Activated CD4-positive, alpha-beta T cell treated with anti-CD3 and anti-CD28 coated beads, Interleukin-2, amount 50 U/mL, for 4 hours (primary cell): Measurements from ENCODE around the gene ANO1.

Experiments
- DNase-seq, 2 experiments: peaks; one replicate each; pipeline ENCODE4 v3.0.0-alpha.2; 2020

The ANO1 gene

DNA sequence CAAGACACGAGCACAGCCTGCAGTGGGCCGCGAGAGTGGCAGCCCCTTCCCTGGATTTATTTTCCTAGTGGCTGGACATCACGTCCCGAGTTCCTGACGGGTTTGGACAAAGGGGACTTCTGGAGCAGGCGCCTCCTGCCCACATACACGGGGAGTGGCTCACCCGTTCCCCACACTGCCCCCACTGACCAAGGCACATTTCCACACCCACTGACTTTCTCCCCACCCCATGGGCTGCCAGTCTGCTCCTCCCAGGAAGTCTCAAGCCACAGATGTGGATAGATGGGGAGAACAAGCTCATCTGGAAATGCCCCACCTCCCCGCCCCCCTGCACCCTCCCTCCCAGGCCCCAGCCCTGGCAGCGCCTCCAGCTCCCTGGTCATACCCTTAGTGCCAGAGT lies 91.0 kb downstream of the ANO1 start:
- no peak for DNase-seq

DNA sequence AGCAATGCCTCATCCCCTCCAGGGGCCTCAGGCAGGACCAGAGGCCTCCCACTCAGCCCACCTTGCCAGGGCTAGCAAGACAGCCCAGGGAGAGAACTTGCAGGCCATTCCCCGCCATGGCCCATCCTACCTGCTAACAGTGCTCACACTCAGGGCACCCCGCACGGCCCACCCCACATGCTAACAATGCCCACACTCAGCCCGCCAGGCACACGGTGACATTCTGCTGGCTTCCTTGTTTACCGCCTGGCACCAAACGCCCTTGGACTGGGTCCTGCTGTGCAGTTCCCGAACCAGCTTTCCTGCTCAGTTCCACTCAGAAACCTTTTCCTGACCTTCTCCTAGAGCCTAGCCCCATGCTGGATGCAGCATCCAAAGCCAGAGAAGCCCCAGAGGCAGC lies 91.5 kb downstream of the ANO1 start:
- DNase-seq, result no peak

DNA sequence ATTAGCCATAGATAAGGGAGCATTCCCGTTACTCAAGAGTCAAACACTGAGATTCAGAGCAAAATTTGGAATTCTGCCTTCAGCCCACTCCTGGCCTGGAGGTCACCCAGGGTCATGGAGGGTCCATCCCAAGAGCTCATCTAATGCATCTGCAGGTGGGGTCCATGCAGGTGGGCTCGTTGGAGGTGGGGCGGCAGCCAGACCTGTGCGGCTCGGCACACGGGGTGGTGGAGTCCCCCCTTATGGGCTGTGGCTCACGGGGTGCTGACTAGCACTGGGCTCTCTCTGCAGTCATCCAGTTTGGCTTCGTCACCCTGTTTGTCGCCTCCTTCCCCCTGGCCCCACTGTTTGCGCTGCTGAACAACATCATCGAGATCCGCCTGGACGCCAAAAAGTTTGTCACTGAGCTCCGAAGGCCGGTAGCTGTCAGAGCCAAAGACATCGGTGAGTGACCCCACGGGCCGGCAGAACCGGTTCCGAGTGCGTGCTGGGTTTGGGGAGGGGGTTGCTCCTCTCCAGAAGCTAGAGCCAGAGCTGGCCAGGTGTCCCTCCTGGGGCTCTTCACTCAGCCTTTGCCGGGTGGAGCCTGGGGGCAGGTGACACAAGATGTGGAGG lies 92.6 kb downstream of the ANO1 start:
- DNase-seq, result no peak

DNA sequence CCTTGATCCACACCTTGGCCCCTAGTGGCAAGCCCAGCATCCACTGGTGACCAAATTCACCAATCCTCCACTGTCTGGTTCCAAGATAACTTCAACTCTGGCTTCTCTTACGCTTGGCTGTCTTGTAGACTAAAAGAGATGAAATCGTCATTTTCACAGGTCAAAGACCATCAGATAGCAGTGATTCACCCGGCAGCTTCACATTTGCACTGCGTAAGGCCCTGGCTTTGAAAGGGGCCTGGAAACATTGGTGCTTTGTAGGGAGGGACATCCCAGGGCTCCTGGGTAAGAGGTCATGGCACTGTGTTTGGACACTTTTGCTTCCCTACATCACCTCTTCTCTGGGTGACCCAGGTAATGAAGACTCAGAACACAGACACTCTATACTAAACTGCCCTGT lies 94.9 kb downstream of the ANO1 start:
- DNase-seq, result no peak

DNA sequence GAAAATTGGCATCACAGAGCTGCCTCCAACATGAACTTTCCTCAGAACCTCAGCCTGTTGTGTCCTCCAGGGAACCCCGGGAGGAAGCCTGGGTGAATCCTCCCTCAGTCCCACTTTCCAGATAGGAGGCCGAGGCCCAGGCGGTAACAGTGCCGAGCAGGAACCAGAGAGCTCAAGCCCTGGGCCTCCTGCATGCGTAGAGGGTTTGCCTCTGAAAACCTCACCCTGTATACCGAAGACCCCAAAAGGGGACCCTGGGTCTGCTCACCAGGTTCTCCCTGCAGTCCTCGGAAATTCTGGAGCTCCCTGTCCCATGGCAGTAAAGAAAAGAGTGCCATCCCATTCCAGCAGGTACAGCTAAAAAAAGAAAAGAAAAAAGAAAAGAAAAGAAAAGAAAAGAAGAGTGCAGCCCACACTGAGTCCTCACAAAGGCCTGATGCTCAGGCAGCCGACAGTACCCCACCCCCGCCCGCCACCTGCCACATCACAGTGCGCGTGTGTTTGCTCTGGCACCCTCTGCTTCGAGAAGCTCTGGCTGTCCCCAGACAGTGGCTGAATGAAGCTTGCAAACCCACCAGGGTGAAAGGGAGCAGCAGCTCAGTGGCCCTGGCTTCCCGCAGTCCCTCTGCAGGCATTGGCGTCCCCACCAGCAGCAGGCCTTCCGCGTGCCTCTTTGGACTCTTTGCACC lies 96.6 kb downstream of the ANO1 start:
- no peak for DNase-seq

DNA sequence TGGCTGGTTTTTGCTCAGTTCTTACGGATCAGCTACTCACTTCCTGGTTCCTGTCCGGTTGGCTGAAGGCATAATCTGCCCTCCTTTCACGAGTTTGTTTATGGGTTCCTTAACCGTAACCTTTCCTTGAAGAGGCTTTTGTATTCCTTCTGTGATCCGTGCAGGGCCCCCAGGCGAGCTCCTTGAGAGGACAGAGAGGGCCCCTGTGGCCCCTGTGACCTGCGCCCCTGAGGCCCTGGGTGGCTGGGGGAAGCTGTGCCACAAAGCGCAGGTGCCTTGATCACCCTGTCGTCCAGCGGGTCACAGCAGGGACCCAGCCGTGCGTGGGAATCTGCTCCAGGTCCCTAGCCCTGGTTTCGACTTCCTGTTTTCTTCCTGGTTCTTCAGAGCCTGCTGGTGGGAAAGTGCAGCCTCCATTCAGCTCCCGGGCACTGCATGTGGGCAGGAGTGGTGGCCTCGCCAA lies 97.2 kb downstream of the ANO1 start:
- DNase-seq, result no peak

DNA sequence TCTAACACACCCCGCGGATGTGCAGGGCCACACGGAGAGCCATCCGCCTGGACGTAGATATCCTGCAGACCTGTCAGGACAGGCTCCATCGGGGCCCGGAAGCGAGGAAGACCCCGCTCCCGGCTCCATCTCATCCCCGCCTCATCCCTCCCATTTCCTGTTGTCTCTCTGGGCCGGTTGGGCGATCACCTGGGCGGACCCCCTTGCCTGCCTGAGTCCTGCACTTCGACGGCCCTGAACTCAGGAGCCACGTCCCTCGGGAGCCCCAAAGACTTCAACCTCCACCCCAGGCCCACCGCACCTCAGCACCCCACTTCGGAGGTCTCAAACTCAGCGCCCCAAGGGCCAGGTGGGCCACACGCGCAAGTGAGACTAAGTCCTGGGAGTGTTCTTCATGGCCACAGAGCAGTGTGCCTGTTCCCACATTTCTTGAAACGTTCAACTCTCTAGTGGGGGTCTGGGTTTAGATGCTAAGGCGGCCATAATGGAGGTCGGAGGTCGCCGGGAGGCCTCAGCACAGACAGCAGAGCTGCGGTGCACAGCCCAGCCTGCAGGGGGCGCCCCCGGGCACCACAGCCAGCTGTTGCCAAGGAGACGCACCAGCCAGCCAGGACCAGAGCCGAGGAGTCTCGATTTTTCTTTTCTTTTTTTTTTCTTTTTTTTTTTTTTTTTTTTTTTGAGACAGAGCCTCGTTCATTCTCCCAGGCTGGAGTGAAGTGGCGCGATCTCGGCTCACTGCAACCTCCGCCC lies 99.0 kb downstream of the ANO1 start:
- peak; percentile 33 to 35 for DNase-seq

DNA sequence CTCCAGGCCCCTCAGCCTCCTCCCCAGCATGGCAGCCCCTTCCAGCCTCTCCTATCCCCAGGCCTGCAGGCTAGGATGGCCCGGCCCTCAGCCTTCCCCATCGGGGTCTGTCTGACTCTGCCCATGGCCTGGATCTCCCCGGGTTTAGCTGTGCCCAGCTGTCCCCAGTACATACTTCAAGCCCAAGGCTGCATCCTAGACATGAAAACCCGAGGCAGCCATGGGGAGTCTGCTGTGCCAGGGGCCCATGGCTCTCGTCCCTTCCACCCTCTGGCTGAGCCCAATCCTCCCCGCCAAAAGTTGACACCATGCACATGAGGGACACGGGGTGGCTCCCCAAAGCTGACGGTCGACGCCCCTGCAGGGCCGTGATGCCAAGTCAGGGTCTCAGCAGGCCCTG lies 102.8 kb downstream of the ANO1 start:
- no peak for DNase-seq

DNA sequence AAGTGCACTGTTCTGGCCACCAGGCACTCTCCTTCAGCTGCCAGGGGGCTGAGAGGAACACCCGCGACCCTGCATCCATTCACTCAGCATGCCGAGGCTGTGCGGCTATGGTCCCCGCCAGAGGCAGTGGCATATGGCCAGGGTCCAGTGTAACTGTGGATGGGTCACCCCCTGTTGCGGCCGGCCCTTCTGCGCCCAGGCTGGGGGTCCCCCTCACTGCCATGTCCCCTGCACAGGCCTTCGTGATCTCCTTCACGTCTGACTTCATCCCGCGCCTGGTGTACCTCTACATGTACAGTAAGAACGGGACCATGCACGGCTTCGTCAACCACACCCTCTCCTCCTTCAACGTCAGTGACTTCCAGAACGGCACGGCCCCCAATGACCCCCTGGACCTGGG lies 104.1 kb downstream of the ANO1 start:
- no peak for DNase-seq

DNA sequence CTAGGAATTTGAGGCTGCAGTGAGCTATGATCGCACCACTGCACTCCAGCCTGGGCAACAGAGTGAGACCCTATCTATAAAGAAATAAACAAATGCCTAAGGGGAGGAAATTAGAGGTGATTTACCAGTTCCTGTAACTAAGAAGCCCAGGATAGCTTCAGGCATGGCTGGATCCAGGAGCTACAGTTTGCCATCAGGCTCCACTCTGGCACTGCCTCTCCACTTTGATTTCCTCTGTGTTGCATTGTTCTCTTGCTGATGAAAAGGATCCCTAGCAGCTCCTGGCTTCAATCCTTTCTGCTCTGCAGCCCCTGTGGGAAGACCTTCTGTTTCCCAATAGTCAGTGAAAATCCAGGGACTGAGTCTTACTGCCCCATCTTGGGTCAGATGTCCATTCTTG lies 104.9 kb downstream of the ANO1 start:
- no peak for DNase-seq

DNA sequence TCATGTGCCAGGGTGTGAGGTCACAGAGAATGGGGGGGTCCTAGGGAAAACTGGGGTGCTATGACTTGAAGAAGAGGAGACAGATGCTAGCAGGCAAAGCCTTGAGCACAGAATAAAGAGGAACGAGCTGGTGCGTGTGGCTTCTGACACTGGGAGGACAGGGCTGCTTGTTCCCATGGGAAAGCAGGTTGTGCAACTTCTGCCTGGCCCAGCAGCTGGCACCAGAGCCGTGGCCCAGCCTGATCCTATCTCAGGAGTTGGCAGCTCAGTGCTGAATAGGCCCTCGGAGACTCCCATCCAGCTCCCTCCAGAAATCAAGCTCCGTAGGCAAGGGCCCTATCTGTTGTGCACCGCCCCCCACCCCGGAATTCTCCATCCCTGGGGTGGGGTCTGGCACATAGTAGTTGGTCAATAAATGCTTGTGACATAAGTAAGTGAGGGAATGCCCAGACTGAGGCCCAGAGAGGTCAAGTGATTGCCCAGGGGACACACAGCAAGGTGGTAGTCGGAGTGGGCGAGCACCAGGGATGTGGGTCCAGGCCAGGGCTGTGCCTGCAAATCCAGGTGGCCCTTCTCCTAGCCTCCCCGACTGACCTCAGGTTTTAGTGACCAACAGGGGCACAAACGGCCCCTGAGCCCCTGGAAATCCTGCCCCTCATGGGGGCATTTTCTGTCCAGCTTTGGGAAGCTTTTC lies 105.5 kb downstream of the ANO1 start:
- no peak for DNase-seq

DNA sequence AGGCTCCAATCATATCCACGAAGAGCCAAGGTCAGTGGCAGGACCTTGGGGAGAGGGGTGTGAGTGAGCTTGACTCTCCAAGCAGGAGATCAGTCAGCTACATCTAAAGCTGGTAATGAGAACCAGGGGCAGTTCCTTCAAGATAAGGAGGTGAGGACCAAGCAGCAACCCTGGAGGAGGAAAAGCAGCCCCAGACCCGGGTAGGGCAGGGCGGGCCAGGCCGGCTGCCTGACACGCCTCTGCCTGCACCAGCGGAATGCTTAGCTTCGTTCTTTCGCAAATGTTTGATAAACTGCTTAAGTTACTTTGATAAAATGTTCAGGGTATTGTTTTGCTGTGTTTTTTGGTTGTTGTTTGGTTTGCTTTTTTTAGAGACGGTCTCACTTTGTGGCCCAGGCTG lies 106.3 kb downstream of the ANO1 start:
- DNase-seq, result no peak

DNA sequence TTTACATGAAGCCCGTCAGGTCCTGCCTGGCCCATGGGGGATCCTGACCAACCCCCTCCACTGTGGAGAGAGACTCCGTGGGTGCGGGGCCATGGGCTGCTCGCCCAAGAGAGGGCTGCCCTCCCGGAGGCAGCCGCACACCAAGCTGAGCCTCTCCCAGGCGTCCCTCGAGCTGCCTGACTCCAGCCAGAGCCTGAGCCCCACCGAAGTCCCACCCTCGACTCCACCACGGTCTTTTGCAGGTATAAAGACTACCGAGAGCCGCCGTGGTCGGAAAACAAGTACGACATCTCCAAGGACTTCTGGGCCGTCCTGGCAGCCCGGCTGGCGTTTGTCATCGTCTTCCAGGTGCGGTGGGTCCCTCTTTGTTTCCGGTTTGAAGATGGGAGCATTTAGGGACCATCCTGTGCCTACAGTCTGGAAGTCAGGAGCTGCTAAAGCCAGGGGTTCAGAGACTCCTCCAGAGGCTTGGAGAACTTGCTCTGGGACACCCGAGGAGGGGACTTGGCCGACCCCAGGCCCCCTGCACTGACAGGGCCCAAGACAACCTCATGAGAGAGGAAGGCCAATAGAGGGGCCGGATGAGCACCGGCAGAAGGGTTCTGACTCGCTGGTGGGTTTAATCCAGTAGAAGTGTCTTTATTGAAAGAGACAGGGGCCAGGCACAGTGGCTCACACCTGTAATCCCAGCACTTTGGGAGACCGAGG lies 107.4 kb downstream of the ANO1 start:
- no peak for DNase-seq

DNA sequence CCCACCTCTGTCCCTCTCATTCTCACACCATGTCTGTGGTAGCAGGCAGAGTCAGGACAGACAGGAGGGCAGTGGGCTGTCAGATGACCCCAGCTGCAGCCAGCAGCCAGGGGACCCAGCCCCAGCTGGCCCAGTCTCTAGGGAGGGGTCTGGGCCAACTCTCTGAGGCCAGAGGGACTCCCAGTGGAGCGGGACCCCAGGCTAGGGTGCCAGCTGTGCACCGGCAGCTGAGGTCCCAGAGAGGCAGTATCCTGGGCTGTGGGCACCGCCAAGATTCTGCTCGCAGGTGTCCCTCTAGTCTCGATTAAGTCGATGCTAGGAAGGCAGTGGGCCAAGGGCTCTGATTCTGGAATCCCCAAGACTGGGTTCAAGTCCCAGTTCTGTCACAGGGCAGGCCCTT lies 108.3 kb downstream of the ANO1 start:
- no peak for DNase-seq

DNA sequence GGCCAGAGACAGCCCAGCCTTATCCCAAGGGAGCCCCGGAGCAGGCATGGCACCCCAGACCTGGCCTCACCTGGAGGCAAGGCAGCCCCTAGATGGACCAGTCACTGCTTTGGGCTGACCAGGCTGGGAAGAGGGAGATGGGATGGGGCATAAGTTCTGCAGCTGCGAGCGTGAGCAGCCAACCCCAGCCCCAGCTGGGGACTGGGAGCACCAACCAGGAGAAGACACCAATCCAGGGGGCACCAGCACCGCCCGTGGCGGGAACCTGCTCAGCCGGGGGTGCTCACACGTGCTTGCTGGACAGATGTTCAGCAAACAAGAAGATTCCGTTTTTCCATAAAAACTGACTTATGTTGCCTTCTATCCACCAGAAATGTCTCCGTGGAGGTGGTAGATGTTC lies 108.8 kb downstream of the ANO1 start:
- no peak for DNase-seq

DNA sequence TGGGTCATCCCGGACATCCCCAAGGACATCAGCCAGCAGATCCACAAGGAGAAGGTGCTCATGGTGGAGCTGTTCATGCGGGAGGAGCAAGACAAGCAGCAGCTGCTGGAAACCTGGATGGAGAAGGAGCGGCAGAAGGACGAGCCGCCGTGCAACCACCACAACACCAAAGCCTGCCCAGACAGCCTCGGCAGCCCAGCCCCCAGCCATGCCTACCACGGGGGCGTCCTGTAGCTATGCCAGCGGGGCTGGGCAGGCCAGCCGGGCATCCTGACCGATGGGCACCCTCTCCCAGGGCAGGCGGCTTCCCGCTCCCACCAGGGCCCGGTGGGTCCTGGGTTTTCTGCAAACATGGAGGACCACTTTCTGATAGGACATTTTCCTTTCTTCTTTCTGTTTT lies 109.7 kb downstream of the ANO1 start:
- no peak for DNase-seq

DNA sequence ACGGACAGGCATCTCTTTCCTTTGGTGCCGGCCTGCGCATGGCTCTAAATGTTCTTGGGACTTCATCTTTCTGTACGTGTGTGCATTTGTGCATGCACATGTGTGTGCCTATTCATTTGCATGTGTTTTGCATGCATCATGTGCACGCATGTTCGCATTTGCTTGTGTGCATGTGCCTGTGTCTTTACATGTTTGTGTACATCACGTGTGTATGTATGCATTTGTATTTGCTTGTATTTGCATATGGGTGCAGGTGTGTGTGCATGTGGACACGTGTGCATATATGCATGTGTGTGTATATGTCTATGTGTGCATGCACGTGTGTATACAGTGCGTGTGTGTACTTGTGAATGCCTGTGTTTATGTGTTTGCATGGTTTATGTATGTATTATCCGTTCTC lies 111.5 kb downstream of the ANO1 start:
- no peak for DNase-seq

DNA sequence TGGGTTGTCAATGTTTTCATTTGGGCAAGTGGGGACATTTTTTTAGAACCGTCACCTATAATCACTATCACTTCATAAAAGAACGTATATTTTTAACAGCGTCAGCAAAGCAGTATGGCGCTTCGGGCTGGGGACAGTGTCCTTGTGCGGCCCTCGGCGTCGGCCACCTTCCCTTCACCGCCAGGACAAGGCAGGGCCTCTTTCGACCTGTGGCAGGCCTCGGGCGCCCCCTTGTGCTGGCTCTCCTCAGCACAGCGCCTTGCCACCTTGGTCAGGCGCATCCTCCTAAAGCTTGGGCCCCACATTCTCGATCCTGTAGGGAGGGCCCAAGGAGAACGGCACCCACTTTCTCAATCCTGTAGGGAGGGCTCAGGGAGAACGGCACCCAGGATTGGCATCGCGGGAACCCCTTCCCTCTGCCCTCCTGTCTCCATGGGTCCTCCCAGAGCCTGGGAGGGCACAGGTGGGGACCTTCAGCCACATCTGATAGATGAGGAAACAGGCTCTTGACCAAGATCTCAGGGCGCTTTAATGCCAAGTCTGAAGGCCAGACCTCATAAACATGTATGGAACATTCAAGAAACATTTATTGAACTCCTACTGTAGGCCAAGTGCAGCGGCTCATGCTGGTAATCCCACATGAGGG lies 113.5 kb downstream of the ANO1 start:
- DNase-seq, result peak; percentile 31 to 36

DNA sequence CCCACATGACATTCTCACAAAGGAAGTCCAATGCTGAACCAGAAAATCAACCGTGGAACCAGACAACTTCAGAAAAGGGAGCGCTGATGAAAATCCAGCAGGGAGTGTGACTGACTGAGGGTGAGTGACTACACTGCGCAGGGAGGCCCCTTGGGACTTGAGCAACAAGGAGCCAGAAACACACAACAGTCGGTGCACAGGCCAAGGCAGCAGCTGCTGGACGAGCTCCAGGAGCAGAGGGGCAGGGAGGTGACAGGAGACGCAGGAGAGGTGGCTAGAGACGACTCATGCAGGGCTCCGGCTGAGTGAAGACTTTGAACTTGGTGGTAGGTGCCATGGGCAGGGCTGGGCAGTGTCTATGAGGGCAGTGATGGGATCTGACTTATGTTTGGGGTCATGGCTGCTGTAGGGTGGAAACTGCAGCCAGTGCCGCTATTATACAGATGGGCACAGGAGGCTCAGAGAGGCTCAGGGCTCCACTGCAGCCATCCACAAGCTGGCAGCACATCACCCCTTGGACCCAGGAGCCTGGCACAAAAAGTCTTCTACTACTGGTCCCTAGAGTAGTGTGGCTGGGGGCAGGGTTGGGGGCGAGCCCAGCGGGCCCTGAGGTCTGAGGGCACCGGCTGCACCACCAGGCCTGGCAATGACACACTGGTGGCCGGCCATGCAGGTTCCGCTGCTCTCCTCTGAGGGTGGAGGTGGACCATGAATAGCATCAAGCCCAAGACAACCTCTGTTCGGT lies 114.7 kb downstream of the ANO1 start:
- no peak for DNase-seq

DNA sequence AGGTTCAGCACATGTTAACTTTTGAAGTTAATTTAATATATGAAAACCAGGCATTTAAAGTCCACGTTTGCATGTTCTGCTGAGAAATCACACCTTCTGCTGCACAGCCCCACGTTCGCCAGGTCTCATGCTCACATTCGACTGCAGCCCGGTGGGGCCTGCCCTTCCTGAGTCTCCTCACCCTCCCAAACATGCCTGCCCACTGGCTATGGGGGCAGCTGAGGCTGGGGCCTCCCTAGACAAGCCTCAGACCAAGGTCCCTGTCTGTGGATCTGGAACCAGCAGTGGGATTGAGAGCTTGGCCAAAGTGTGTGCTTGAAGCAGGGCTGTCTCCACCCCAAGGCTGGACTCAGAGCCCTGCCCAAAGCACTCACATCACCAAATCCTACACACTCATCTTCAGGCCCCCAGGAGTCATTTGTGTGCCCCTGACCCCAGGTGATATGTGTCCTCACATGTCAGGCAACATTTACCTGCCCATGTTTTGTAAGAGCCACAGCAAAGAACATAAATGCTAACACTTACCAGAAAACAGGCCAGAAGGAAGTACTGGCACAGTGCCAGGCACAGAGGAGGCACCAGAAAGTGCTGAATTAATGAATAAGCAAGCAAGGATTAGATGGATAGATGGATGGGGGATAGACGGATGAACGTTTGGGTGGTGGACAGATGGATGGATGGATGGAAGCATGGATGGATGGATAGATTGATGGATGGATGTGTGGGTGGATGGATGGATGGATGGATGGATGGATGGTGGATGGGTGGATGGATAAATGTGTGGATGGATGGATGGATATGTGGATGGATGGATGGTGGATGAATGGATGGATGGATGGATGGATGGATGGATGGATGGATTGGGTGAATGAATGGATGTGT lies 115.5 kb downstream of the ANO1 start:
- no peak for DNase-seq
